Activated T-helper 9 cell treated with anti-CD3 and anti-CD28 coated beads, Interleukin-2, amount 50 U/mL, for 16 hours (primary cell): ENCODE results near the gene PPP2R5C.

ENCODE experiments used
- DNase-seq: peaks from one replicate; pipeline ENCODE4 v3.0.0-alpha.2; 2020; ENCODE audit warnings: low read depth

Gene PPP2R5C

GRCh38 chr14:101950100-101950499 lies 188.6 kb downstream of the PPP2R5C start:
- no peak for DNase-seq

- DNase-seq: no peak
These were observed 189.2 kb downstream of the PPP2R5C start for GRCh38 chr14:101950516-101951215.

- DNase-seq: no peak
These were observed 191.6 kb downstream of the PPP2R5C start for GRCh38 chr14:101953151-101953550.

- no peak for DNase-seq
These were observed 193.0 kb downstream of the PPP2R5C start for GRCh38 chr14:101954501-101954900.

- no peak for DNase-seq
These were observed 194.2 kb downstream of the PPP2R5C start for GRCh38 chr14:101955695-101956161.

- no peak for DNase-seq
These were observed 194.8 kb downstream of the PPP2R5C start for GRCh38 chr14:101956179-101956885.

DNA sequence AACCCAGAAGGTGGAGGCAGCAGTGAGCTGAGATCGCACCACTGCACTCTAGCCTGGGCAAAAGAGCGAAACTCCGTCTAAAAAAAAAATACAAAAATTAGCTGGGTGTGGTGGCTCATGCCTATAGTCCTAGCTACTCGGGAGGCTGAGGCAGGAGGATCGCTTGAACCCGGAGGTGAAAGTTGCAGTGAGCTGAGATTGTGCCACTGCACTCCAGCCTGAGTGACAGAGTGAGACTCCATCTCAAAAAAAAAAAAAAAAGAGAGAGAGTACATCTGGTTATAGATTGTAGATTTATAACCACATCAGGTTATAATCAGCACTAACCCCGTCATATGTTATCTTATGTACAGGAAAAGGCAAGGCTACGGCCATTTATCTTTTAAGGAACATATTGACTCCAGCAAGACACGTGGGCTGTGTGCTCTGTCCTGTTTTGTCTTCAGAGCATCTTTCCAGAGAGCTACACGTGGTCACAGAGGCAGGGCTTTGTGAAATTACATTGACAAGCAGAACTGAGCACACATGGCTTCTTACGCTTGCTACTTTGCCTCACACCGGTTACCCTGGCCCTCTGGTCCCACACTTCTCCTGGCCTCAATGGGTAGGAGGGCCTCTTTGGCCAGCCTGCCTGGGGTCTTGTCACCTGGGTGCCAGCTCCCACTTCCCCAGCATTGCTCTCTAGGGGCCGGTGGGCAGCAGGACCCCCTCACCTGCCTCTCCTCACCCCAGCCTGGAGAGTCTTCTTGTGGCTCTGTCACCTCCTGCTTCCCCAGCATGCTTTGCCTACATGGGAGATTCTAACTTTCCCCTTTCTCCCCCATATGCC lies 196.1 kb downstream of the PPP2R5C start:
- DNase-seq: no peak

GRCh38 chr14:101958418-101959180 lies 197.1 kb downstream of the PPP2R5C start:
- no peak for DNase-seq

DNA sequence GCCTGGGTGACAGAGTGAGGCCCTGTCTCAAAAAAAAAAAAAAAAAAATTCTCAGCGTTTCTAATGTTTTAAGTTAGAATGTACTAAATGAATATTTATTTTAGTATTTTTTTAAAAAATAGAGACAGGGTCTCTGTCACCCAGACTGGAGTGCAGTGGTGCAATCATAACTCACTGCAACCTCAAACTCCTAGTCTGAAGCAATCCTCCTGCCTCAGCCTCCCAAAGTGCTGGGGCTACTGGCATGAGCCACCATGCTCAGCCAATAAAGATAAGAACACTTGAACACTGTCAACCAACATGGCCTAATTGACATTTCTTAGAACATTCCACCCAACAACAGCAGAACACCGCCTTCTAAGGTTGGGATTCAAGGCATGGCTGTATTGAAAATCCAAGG lies 197.8 kb downstream of the PPP2R5C start:
- DNase-seq: no peak

DNA sequence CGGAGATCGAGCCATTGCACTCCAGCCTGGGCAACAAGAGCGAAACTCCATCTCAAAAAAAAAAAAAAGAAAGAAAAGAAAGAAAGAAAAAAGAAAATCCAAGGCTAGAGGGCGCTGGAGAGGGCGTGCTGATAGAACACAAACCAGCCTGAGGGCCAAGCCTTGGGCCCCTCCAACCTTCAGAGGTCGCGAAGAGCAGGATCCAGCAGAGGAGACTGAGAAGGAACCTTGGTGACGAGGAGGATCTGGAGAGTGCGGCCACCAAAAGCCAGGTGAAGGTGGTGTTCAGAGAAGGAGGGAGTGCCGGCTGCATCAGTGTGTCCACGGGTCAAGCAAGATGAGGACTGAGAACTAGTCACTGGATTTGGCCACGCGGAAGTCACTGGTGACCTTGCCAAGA lies 198.7 kb downstream of the PPP2R5C start:
- no peak for DNase-seq

DNA sequence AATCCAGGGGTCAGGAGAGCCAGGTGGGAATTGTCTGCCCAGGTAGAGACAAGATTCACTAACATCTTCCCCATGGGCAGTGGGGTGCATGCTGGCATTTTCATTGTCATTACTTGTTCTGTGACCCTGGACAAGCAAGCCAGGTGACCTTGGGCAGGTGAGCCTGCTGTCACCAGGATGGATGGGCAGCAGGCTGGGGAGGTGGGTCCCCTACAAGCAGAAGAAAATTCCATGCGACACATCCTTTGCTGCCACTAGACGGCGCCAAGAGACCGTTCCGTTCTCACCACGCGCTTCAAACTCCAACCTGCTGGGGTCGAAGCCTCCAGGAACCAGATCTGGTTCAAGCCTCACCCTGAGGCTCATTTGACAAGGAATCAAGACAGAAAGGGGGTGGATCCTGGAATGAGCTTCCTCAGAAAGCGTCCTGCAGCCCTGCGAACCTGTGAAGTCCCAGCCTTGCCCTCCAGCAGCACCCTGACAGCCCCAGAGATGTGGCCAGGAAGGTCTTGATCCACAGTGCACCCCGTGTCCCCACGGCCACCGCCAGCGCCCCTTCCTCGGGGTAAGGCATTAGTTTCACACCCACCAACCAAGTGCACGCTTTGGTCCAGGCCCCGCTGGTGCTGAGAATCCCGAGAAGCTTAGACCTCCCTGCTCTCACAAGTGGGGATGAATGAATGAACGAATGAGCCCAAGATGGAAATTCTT lies 199.7 kb downstream of the PPP2R5C start:
- DNase-seq: peak; percentile 63

- no peak for DNase-seq
These were observed 200.4 kb downstream of the PPP2R5C start for GRCh38 chr14:101961746-101962502.

DNA sequence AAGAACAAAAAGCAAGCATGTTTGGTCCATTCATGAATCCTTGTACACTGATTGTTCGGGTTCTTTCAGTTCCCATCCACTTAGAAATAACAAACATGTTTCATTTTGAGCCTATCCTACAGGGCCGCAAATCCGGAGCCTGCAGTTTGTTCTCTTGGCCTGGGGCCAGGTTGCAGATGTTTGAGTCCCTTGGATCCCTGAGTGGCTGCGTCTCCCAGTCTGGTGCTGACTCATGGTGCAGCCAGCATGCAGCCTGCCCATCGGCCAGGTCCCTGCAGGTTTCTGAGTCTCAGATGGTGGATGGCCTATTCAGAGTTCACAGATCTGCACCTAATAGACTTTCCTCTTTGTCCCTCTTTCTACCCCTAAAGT lies 201.0 kb downstream of the PPP2R5C start:
- DNase-seq: no peak

DNA sequence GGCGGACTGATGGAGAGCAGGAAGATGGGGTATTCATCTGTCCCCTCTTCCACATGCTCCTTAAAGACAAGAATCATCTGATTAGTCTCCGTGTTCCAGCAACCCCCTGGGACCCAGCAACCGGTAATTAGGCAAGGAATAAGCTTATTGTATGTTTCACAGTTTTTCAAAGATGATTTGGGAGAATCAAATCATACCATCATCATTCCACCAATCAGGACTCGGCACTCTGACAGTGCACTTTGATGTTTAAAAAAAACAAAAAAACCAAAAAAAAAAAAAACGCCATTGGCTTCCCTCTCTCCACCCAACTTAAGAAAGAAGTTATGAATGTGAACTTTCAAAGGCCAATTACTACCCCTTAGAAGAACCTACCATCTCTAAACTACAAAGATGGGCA lies 201.5 kb downstream of the PPP2R5C start:
- DNase-seq: no peak

DNA sequence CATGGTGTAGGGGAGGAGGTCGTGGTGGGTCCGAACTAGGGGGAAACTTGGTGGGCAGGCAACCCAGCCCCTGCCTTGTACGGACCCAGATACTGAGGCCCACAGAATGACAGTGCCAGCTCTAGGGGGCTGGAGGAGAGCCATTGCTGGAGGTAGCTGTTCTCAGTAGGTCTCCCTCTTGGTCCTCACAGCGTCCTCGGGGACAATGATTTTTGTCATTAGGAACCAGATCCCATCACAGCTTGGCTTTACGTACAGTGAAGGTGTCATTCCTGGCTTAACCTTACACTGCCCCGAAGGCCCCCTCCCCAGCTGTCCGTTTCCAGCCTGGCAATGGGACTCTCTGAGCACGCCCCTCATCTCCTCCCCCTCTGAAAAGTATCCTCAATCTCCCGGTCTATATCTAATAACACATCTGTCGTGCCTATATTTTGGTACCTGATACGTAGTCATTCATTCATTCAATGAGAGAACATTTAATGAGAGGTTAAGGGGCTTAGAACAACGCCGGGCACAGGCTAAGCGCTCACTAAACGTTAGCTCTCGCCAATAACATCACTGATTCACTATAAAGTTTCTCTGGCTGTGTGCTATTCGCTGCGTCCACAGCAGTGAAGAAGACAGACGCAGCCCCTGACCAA lies 202.3 kb downstream of the PPP2R5C start:
- DNase-seq: no peak

DNA sequence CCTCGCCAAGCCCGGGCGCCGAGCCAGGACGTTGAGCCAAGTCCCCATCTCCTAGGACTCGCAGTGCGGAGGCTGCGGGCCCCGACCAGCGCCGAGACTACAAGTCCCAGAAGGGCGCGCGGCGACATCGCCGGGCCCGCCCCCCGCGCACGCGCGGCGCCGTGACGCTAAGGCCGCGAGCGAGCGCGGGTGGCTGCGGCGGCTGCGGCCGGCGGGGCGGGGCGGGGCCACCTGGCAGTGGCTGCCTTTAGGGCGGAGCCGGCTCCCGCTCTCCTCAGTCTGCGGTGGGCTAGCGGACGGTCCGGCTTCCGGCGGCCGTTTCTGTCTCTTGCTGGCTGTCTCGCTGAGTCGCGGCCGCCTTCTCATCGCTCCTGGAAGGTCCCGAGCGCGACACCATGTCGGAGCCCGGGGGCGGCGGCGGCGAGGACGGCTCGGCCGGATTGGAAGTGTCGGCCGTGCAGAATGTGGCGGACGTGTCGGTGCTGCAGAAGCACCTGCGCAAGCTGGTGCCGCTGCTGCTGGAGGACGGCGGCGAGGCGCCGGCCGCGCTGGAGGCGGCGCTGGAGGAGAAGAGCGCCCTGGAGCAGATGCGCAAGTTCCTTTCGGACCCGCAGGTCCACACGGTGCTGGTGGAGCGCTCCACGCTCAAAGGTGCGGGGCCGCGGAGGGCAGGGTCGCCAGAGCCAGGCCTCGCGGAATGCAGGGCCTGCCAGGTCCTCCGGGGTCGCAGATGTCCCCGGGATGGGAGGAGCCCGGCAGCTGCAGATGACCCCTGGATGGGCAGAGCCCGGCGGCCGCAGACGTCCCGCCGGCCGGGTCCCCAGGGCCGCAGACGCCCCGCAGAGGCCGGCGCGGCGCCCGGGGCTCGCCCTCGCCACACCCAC lies 203.0 kb downstream of the PPP2R5C start, which contains the start of gene DYNC1H1:
Gene DYNC1H1 (plus strand): TSS at position 277 of the 884 bp plus-strand sequence. CDS start 119 bp downstream, at position 396.
- DNase-seq: peak; percentile 86

- DNase-seq: peak; percentile 30
These were observed 203.7 kb downstream of the PPP2R5C start for GRCh38 chr14:101965181-101965544.

DNA sequence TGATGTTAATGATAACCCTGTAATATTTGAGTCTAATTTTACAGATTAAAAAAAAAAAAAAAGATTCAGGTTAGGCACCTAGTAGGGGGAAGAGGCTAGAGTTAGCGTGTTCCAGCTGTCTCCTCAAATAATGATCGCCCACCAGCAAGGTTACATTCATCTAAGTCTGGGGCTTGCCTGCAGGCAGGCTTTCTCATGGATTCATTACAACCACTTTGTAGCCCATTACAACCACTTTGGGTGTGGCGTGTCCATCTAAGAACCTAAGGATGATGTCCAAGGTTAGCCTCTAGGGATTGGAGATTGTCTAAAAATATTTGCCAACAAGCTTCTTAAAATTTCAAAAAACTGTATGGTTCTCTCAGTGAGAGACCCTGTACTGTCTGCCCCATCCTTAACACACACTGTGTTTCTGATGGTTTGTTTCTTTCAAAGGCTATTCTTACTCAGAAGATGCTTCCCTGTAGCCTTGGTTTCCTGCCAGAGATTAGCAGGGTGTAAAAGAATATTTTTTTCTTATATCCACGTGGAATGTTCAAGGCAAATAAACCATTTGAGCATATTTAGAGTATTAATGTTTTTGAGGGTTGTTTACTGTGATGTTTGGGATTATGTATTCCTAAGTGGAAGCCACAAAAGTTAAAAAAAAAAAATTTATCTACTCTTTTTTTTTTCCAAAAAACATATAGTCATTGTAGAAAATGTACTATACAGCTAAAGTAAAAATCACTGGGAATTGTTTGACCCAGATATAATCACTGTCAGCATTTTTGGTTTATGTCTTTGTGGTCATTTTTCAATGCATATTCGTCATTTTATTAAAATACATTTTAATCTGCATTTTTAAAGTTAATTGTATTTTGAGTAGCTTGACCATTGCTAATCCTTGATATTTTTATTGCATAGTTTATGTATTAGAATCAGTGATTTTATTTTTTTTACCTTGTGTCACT lies 204.5 kb downstream of the PPP2R5C start:
- no peak for DNase-seq
